ENCODE results near the gene SMIM5.

DNA sequence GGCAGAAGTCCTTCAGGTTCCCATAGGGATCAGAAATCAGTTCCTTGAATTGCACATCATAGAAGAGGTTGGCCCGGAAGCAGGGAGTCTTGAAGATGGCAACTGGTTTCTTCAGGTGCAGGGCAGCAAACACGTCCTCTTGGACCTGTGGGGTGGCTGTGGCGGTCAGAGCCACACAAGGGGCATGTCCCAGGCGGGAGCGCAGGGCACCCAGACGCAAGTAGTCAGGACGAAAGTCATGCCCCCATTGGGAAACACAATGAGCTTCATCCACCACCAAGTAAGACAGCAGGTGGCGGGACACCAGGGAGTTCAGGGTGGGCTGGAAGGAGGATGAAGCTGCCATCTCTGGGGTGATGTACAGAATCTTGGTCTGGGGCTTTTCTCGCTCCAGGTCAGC is 29.3 kb downstream of the SMIM5 start:
- TF ChIP-seq, protein P1, sequence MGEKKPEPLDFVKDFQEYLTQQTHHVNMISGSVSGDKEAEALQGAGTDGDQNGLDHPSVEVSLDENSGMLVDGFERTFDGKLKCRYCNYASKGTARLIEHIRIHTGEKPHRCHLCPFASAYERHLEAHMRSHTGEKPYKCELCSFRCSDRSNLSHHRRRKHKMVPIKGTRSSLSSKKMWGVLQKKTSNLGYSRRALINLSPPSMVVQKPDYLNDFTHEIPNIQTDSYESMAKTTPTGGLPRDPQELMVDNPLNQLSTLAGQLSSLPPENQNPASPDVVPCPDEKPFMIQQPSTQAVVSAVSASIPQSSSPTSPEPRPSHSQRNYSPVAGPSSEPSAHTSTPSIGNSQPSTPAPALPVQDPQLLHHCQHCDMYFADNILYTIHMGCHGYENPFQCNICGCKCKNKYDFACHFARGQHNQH (CRISPR knock-in tag; IDR thresholded peaks at IDR 0.05) = no peak
- TF ChIP-seq ZNF780A (CRISPR knock-in tag; IDR thresholded peaks at IDR 0.05) (no peak), RAD21 (CRISPR knock-in tag; IDR thresholded peaks at IDR 0.05) (no peak)
- TF ChIP-seq, protein P2, sequence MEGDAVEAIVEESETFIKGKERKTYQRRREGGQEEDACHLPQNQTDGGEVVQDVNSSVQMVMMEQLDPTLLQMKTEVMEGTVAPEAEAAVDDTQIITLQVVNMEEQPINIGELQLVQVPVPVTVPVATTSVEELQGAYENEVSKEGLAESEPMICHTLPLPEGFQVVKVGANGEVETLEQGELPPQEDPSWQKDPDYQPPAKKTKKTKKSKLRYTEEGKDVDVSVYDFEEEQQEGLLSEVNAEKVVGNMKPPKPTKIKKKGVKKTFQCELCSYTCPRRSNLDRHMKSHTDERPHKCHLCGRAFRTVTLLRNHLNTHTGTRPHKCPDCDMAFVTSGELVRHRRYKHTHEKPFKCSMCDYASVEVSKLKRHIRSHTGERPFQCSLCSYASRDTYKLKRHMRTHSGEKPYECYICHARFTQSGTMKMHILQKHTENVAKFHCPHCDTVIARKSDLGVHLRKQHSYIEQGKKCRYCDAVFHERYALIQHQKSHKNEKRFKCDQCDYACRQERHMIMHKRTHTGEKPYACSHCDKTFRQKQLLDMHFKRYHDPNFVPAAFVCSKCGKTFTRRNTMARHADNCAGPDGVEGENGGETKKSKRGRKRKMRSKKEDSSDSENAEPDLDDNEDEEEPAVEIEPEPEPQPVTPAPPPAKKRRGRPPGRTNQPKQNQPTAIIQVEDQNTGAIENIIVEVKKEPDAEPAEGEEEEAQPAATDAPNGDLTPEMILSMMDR (CRISPR knock-in tag; IDR thresholded peaks at IDR 0.05) = no peak

Measured in HepG2 (cell line).